Lung (tissue), 12 donors: ENCODE measurements around the gene CCDC150. TPM values are rescaled to one million over a fixed set of nuclear protein-coding genes. Genes with fewer than 3 reads are reported as not detected.

ENCODE experiments used
- ATAC-seq: fragments of 200-7000 bp; cut with Tn5 transposase; one replicate; pipeline ENCODE4 v1.9.1; 2020; ENCODE audit warnings: moderate number of reproducible peaks; ENCODE audit not compliant: insufficient read depth, low FRiP score
- DNase-seq, 3 donors: peaks; one replicate each; pipeline ENCODE4 v3.0.0-alpha.2; 2013 to 2017
- H3K27ac ChIP-seq, 2 donors: one replicate each; pipeline ENCODE4 v1.5.1; 2013; ENCODE audit warnings: mild to moderate bottlenecking in 2 of 2, moderate library complexity in 2 of 2, control low read depth in 1 of 2, inconsistent platforms in 1 of 2, low read depth in 1 of 2, low read length in 1 of 2
- H3K27me3 ChIP-seq, 3 donors: one replicate each; pipeline ENCODE4 v1.5.1; 2013; ENCODE audit warnings: low read length in 2 of 3; ENCODE audit not compliant: control insufficient read depth in 3 of 3, insufficient read depth in 3 of 3
- H3K36me3 ChIP-seq, 4 donors: one replicate each; pipeline ENCODE4 v1.5.1; 2013; ENCODE audit warnings: low read length in 4 of 4, mild to moderate bottlenecking in 1 of 4, moderate library complexity in 1 of 4; ENCODE audit not compliant: control insufficient read depth in 4 of 4, insufficient read depth in 4 of 4
- H3K4me1 ChIP-seq, 5 donors: one replicate each; pipeline ENCODE4 v1.5.1; 2013; ENCODE audit warnings: low read length in 5 of 5, mild to moderate bottlenecking in 2 of 5, moderate library complexity in 1 of 5; ENCODE audit not compliant: control insufficient read depth in 5 of 5, insufficient read depth in 5 of 5
- H3K4me3 ChIP-seq: one replicate; pipeline ENCODE4 v1.5.1; 2013; ENCODE audit warnings: mild to moderate bottlenecking, control low read depth, moderate library complexity
- H3K9ac ChIP-seq, 2 donors: one replicate each; pipeline ENCODE4 v1.5.1; 2013; ENCODE audit warnings: low read length in 2 of 2, control low read depth in 1 of 2; ENCODE audit not compliant: insufficient read depth in 1 of 2
- H3K9me3 ChIP-seq, 4 donors: one replicate each; pipeline ENCODE4 v1.5.1; 2013; ENCODE audit warnings: low read length in 3 of 4, mild to moderate bottlenecking in 1 of 4, moderate library complexity in 1 of 4; ENCODE audit not compliant: control insufficient read depth in 4 of 4, insufficient read depth in 3 of 4
- CTCF ChIP-seq: IDR thresholded peaks from 2 replicates; pipeline ENCODE4 v1.5.1; 2012; ENCODE audit warnings: mild to moderate bottlenecking; ENCODE audit errors: control extremely low read depth, extremely low read depth
- WGBS, 2 donors: extraction: QIAGEN DNeasy Blood & Tissue Kit; methylation state at CpG; one replicate each; pipeline ENCODE4 v1.1.7; 2013; 5-methylcytosine and 5-hydroxymethylcytosine counted together
- polyA plus RNA-seq, 2 donors: library from polyadenylated mRNA; stranded (reverse); fragments of 200-250 nt; gene quantifications; one replicate each; pipeline ENCODE4 v1.2.1, GENCODE V29; 2013
- total RNA-seq, 2 donors: library from RNA; depleted of rRNA in 1 of 2; stranded (reverse); fragments of >200 nt in 1 of 2; gene quantifications; one replicate each; pipeline ENCODE4 v1.2.1, GENCODE V29; 2014 to 2021
- donor health status: control.
- donor health status: control.
- donor health status: Bipolar disorder and iron deficiency.
- donor health status: healthy.
- donor health status: DM: yes; HTN: yes; CAD: no.

The CCDC150 gene
- total and polyA plus RNA-seq, 4 donors: 0.31 to 7.1 (median 0.93) TPM

- 94 to 95% methylated on average over 6 of the region's 6 CpGs for WGBS, 2 donors
Observed at GRCh38 chr2:196594158-196594557, 45.4 kb upstream of the CCDC150 start.

GRCh38 chr2:196597531-196597930 is 42.0 kb upstream of the CCDC150 start:
- Histone ChIP-seq H3K36me3 (no peaks in the 10 kb centered on the region), H3K9ac (no peak overlapping the region), H3K27me3 (peaks cover 0 to 5% (median 0%) of the 10 kb centered on the region in 3 donors), H3K27ac (no peak overlapping the region), H3K9me3 (no peaks in the 10 kb centered on the region), H3K4me3 (no peak overlapping the region), H3K4me1 (peaks cover 0 to 7% (median 0%) of the 10 kb centered on the region in 5 donors)
- WGBS, 2 donors: 98% methylated on average over 6 of the region's 6 CpGs
- ATAC-seq (no peak), DNase-seq (no peak)
- no peak for TF ChIP-seq CTCF

More at GRCh38 chr2:196594158-196594557, 45.4 kb upstream of the CCDC150 start:
- DNase-seq (no peak), ATAC-seq (no peak)
- Histone ChIP-seq H3K27me3 (peaks cover 0 to 5% (median 0%) of the 10 kb centered on the region in 3 donors), H3K4me3 (no peak overlapping the region), H3K4me1 (peaks cover 0 to 29% (median 2%) of the 10 kb centered on the region in 5 donors), H3K9me3 (no peaks in the 10 kb centered on the region), H3K27ac (no peak overlapping the region), H3K9ac (no peak overlapping the region), H3K36me3 (no peaks in the 10 kb centered on the region)
- TF ChIP-seq CTCF: no peak

GRCh38 chr2:196598412-196598811 is 41.1 kb upstream of the CCDC150 start:
- Histone ChIP-seq H3K9ac (no peak overlapping the region), H3K27me3 (peaks cover 0 to 5% (median 0%) of the 10 kb centered on the region in 3 donors), H3K4me1 (peaks cover 0 to 6% (median 0%) of the 10 kb centered on the region in 5 donors), H3K4me3 (no peak overlapping the region), H3K9me3 (no peaks in the 10 kb centered on the region), H3K36me3 (no peaks in the 10 kb centered on the region), H3K27ac (no peak overlapping the region)
- 83 to 85% methylated on average over 5 of the region's 5 CpGs for WGBS, 2 donors
- ATAC-seq (no peak), DNase-seq (no peak)
- TF ChIP-seq CTCF: no peak

- Histone ChIP-seq H3K9ac (no peak overlapping the region), H3K9me3 (no peaks in the 10 kb centered on the region), H3K27ac (no peak overlapping the region), H3K4me3 (no peak overlapping the region), H3K4me1 (peaks cover 0 to 4% (median 0%) of the 10 kb centered on the region in 5 donors), H3K27me3 (peaks cover 0 to 5% (median 0%) of the 10 kb centered on the region in 3 donors), H3K36me3 (no peaks in the 10 kb centered on the region)
- no peak for TF ChIP-seq CTCF
- DNase-seq: no peak
- ATAC-seq: no peak
Observed at GRCh38 chr2:196598846-196599245, 40.7 kb upstream of the CCDC150 start.
